Daoy (cell line): ENCODE results near the gene ARL2. TPM values are rescaled to one million over a fixed set of nuclear protein-coding genes. Genes with fewer than 3 reads are reported as not detected.

Source experiments
- DNase-seq: peaks from one replicate; pipeline ENCODE4 v3.0.0-alpha.2; 2015; ENCODE audit warnings: low read depth
- total RNA-seq: library from RNA; depleted of rRNA; stranded (reverse); fragments of >200 nt; shearing (Covaris generic); gene quantifications from 2 replicates; pipeline ENCODE4 v1.2.3, GENCODE V29; 2014

The ARL2 gene
- total RNA-seq, 1 experiment from 2014 or later = 83.4 TPM

- no peak for DNase-seq
Measured at GRCh38 chr11:65045728-65046127, 31.8 kb downstream of the ARL2 start.

DNA sequence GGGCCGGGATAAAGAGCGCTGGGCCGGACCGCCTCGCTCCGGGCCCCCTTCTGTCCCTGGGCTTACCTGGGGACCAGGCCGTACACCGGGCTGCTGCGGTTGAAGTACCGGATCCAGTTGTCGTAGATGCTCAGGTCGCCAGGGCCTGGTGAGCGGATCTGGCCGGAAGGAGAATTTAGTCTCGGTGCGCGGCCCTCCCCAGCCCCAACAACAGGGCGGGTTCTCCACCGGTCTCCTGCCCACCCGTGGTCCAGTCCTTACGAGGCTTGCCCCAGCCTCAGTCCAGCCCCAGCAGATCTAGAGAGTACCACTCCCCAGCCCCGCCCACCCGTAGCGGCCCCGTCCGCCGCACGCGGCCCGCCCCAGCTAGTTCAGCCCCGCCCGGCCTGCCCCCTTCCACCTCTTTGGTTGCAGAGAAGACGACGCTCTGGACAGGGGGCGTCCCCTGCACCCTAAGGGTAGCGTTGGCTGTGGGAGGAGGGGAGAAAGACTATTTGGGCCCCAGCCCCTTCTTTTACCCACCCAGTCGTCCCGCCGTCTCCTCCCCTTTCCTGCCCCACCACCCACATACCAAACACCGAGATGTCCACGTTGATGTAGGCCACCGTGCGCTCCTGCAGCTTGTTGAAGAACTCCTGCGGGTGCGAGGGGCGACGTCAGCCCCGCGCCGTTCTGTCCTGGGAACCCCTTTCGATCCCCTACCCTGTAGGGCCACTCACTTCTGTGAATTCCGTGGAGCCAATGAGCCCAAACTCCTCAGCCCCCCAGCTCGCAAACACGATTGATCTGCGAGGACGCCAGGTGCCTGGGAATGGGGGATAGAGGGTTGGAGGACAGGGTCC is 33.8 kb downstream of the ARL2 start:
- DNase-seq = no peak

DNA sequence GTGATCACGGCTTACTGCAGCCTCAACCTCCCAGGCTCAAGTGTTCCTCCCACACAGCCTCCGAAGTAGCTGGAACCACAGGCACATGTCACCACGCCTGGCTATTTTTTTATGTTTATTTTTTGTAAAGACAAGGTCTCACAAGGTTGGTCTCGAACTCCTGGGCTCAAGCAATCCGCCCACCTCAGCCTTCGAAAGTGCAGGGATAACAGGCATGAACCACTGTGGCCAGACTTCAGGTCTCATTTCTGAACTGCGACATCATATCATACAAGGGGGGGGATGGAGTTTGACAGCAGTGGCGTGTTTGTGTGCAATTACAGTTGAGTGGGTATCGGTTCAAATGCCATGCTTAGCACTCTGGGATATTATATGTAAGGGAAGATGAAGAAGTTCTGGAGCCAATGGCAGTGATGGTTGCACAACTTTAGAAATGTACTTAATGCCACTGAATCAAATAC is 37.5 kb downstream of the ARL2 start:
- peak; percentile 22 for DNase-seq

- DNase-seq = no peak
Measured at GRCh38 chr11:65053827-65054508, 40.0 kb downstream of the ARL2 start.

GRCh38 chr11:65055538-65055937 is 41.6 kb downstream of the ARL2 start:
- no peak for DNase-seq

GRCh38 chr11:65056999-65057398 is 43.0 kb downstream of the ARL2 start:
- no peak for DNase-seq

- DNase-seq = no peak
Measured at GRCh38 chr11:65057526-65057925, 43.6 kb downstream of the ARL2 start.

DNA sequence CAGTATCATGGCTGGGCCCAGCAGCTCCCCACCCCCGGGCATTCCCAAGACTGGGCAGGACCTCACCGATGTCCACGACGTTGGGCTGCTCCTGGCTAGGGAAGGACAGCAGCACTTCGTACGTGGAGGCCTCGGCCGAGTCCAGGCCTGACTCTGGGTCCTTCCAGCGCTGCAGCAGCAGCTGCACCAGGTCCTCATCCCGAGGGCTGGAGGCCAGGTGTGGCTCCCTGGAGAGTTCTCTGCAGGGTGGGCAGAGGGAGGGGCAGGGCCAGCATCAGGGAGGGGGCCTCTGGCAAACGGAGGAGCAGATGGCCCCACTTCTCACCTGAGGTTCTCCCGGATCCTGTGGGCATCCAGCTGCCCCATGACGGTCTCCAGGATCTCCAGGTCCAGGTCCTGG is 44.1 kb downstream of the ARL2 start:
- no peak for DNase-seq

- DNase-seq = no peak
Measured at GRCh38 chr11:65058419-65059054, 44.6 kb downstream of the ARL2 start, which contains the start of gene NAALADL1. Gene NAALADL1, minus strand, starts transcription at chr11:65058553. Its CDS starts 32 bp downstream, at chr11:65058521.

DNA sequence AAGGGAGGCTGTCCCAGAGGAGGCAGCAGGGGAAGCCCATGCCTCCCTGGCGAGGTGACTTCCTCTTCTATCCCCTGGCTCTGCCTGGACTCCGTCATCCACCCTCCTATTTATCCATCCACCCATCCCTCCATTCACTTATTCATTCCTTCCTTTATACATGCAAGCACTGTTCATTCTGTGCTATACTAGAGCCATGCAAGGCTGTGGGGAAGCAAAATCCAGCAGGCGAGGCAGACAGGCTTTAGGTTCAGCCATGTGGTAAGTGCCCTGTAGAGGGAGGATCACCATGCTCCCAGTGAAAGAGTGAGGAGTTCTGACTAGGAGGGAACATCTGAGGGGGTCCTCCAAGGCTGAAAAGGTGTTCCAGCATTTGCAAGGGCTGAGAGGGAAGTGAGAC is 45.6 kb downstream of the ARL2 start:
- DNase-seq = no peak

DNA sequence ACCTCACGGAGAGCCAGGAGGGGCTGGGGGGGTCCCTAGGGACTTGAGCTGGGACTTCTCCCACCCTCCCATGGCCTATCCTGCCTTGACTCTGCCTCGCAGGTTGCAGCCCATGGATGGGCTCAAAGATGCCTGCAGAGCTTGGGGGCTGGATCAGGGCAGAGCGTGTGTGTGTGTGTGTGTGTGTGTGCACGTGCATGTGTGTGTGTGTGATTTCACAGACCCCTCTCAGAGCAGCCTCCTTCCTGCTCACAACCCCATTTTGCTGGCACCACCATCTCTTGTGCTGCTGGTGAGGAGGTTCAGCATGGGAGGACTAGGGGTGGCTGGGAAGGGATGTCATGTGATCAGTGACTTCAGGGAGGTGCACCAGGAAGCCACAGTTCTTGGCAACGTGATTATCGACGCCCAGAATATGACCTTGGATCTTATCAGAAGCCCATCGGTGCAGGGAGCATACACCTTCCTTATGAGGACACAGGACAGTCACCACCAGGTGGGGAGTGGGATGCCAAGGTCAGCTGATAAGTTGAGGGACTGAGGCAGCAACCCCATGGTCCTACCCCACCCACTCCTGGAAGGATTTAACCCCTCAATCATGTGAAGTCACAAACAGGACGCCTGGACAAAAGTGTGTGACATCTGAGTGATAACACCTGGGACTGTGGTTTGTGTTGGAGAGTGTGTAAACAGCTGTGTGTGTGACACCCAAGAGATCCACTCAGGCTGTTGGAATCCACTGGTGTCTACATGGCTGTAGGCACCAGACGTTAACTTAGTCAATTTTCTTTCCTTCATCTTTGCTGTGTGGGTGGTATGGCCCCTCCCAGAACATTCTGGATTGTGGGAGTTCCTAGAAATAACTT is 46.2 kb downstream of the ARL2 start:
- no peak for DNase-seq

GRCh38 chr11:65060913-65061408 is 47.0 kb downstream of the ARL2 start:
- DNase-seq = peak; percentile 23

DNA sequence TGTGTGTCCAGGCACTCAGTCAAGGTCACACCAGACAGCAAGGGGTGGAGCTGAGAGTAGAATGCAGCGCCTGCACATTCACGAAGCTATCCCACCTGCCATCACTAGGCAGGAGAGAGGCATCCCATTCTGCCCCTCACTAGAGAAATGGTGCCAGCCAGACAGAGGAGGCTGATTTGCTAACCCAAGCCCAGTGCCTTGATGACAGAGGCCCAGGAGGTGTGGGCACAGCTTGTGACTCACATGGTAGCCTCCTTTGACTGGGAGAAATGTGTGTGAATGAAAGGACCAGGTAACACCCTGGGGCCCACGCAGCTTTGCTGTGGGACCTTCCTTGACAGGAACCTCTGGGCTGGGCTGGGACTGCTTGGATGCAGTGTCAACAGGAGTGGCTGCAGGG is 49.6 kb downstream of the ARL2 start:
- no peak for DNase-seq

DNA sequence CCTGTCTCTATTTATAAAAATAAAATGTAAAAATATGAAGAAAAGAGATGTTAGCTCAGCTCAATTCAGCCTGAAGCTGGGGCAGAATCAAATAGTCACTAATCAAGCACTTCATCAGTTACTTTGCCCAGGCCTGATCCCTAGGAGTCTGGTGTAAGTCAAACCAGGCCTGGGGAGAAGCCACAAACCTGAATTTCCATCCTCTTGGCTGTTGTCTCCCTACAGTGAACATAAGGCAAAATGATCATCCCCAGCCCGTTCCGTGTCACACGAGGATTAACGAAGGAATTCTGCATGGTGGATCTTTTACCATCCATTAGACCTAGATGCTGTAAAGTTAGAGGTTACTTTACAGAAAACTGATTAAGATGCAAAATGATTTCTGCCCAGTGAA is 50.9 kb downstream of the ARL2 start:
- DNase-seq = no peak

DNA sequence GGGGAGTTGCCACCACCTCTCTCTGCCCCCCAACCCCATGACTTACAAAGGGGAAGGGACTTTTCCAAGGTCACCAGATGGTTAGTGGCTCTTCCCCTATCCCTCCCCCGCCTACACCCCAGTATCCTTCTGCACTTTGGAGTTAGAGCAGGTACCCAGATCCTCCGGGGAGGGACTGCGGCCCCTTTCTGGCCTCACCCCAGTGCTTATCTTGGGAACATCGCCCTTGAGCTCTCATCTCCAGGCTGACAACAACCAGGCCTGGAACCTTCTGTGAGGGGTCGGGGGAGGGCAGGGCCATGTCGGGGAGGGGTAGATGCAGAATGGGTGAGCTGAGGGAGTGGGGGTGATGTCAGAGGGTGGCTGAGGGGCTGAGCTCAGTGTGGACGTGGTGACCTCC is 51.9 kb downstream of the ARL2 start:
- no peak for DNase-seq

DNA sequence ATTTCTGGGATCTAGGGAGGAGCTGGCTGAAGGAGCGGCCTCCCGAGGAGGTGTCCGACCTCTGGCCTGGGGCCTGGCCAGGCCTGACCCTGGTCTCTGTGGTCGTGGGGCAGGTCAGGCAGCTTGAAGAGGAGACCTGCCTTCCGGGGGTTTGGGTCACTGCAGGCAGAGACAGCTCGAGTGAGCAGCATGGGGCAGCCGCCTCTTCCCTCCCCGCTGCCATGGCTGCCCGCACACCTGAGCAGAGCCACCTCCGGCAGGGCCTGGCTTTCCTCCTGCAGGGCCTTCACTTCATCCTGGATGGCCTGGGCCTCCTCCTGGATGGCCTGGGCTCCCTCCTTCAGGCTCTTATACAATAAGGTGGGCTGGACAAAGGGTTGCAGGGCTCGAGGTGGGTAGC is 52.4 kb downstream of the ARL2 start:
- no peak for DNase-seq

GRCh38 chr11:65066805-65067291 is 52.9 kb downstream of the ARL2 start:
- no peak for DNase-seq

GRCh38 chr11:65067446-65067845 is 53.5 kb downstream of the ARL2 start:
- no peak for DNase-seq

DNA sequence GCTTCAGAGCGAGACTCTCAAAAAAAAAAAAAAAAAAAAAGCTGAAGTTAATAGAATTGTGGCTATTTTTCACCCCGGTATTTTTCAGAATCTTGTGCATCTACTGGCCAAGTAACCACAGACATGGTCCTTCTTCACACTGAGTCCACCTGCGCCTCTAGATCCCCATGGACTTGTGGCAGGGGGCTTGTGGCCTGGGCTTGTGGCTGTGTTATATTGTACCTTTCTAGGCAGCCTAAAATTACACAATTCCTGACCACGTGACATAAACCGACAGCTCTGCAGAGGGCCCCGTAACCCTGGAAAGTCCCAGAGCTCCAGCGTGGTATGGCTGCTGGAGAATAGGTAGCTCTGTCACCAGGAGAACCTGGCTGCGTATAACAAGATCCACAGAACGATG is 55.3 kb downstream of the ARL2 start:
- DNase-seq = peak; percentile 30
